ENCODE data around the gene RAB9A. TPM values are rescaled to one million over a fixed set of nuclear protein-coding genes. Genes with fewer than 3 reads are reported as not detected.

Gene RAB9A
- total RNA-seq, 4 donors from 2014 or later: 44.6 to 70.5 (median 56.0) TPM

GRCh38 chrX:13697976-13698375 is 9.0 kb downstream of the RAB9A start:
- TF ChIP-seq POLR2A (IDR thresholded peaks at IDR 0.05): no peak
- no peak for TF ChIP-seq CTCF (IDR thresholded peaks at IDR 0.05)
- no peak overlapping the region for H3K4me3 ChIP-seq (ENCODE audit: low read depth, poor library complexity, severe bottlenecking)
- intact Hi-C loops (cut with DNase I; ENCODE audit: low total_unique reads): no loop called here
- DNase-seq (ENCODE audit: low spot score in 2 of 2): no peak
- WGBS, 2 donors: 87 to 94% methylated on average over 1 of the region's 1 CpG

- 14 to 40% methylated on average over 1 of the region's 1 CpG for WGBS, 2 donors
- intact Hi-C loops (cut with DNase I; ENCODE audit: low total_unique reads): no loop called here
- TF ChIP-seq POLR2A (IDR thresholded peaks at IDR 0.05) (no peak), CTCF (IDR thresholded peaks at IDR 0.05) (no peak)
- no peak for DNase-seq (ENCODE audit: low spot score in 2 of 2)
- H3K4me3 ChIP-seq (ENCODE audit: low read depth, poor library complexity, severe bottlenecking): no peak overlapping the region
Observed at GRCh38 chrX:13698432-13698831, 9.5 kb downstream of the RAB9A start.

GRCh38 chrX:13699183-13699826 is 10.4 kb downstream of the RAB9A start:
- WGBS, 2 donors: 45 to 56% methylated on average over 7 of the region's 7 CpGs
- H3K4me3 ChIP-seq (ENCODE audit: low read depth, poor library complexity, severe bottlenecking): no peak overlapping the region
- TF ChIP-seq POLR2A (IDR thresholded peaks at IDR 0.05) (no peak), CTCF (IDR thresholded peaks at IDR 0.05) (no peak)
- DNase-seq (ENCODE audit: low spot score in 2 of 2): no peak
- intact Hi-C loops (cut with DNase I; ENCODE audit: low total_unique reads): no loop called here

GRCh38 chrX:13700380-13700779 is 11.5 kb downstream of the RAB9A start:
- TF ChIP-seq POLR2A (IDR thresholded peaks at IDR 0.05) (no peak), CTCF (IDR thresholded peaks at IDR 0.05) (no peak)
- H3K4me3 ChIP-seq (ENCODE audit: low read depth, poor library complexity, severe bottlenecking): no peak overlapping the region
- 36 to 50% methylated on average over 4 of the region's 4 CpGs for WGBS, 2 donors
- no peak for DNase-seq (ENCODE audit: low spot score in 2 of 2)
- intact Hi-C loops (cut with DNase I; ENCODE audit: low total_unique reads): no loop called here

GRCh38 chrX:13702111-13702789 is 13.3 kb downstream of the RAB9A start:
- intact Hi-C loops (cut with DNase I; ENCODE audit: low total_unique reads): no loop called here
- H3K4me3 ChIP-seq (ENCODE audit: low read depth, poor library complexity, severe bottlenecking): no peak overlapping the region
- WGBS, 2 donors: 70 to 84% methylated on average over 5 of the region's 5 CpGs
- DNase-seq (ENCODE audit: low spot score in 2 of 2): no peak
- TF ChIP-seq CTCF (IDR thresholded peaks at IDR 0.05) (no peak), POLR2A (IDR thresholded peaks at IDR 0.05) (no peak)

All from lower leg skin (tissue), 4 donors.